ENCODE measurements around the gene ERG28. TPM values are rescaled to one million over a fixed set of nuclear protein-coding genes. Genes with fewer than 3 reads are reported as not detected.

The ERG28 gene
- 13.5 to 15.6 TPM (median 15.1 TPM) in 5 replicates for total RNA-seq (2022; extraction: Qiagen RNA extraction)

GRCh38 chr14:75660630-75661498 lies at the start of gene ERG28, which contains the start of gene TTLL5:
Gene ERG28 (minus strand): TSS chr14:75660876. CDS start chr14:75657502, 3,374 bp downstream.
Gene TTLL5 (plus strand): TSS chr14:75661246. CDS start chr14:75663150, 1,904 bp downstream.

Other genes starting within 250 kb of the ERG28 start
- 21.5 to 34.6 TPM (median 33.3 TPM) in 5 replicates for gene JDP2, start 232.9 kb downstream of the ERG28 start, total RNA-seq (2022; extraction: Qiagen RNA extraction)
- not detected in 5 replicates for gene BATF, start 138.4 kb downstream of the ERG28 start, total RNA-seq (2022; extraction: Qiagen RNA extraction)
- 13.3 to 15.7 TPM (median 14.8 TPM) in 5 replicates for gene FLVCR2, start 82.3 kb downstream of the ERG28 start, total RNA-seq (2022; extraction: Qiagen RNA extraction)
- gene TTLL5, start 370 bp upstream of the ERG28 start, total RNA-seq (2022; extraction: Qiagen RNA extraction): 10.3 to 15.7 TPM (median 14.6 TPM) in 5 replicates